K562 (cell line): ENCODE results near the gene HPCAL1. TPM values are rescaled to one million over a fixed set of nuclear protein-coding genes. Genes with fewer than 3 reads are reported as not detected.
A peak's percentile ranks its signal among the peaks of the same experiment; 100 is the strongest.

Source experiments
- ATAC-seq: fragments of 200-7000 bp; cut with Tn5 transposase; 3 replicates; pipeline ENCODE4 v1.9.1; 2020; ENCODE audit warnings: moderate library complexity
- BruUV-seq: library from RNA; stranded (reverse); fragments of 400-500 nt; replicated peaks from 2 replicates; lab custom pipeline; 2021; lab: Mats Ljungman, UMichigan
- CTCF ChIA-PET: fragments of 300-600 bp; formaldehyde crosslinking; extraction: SDS; loops from one replicate; lab custom pipeline; 2021; ENCODE audit warnings: low intra/inter-chr PET ratio; lab: Yijun Ruan, JAX
- POLR2A ChIA-PET: fragments of 300-600, 350-650 bp; sonication (Branson Sonifier 250); formaldehyde crosslinking; extraction: SDS; loops from one replicate; lab custom pipeline; 2021; ENCODE audit warnings: antibody characterized with exemption, inconsistent platforms; lab: Yijun Ruan, JAX
- DNase-seq, 4 experiments: peaks; one replicate each; pipeline versions ENCODE4 v3.0.0 to v3.0.0-alpha.2; 2011 to 2018; ENCODE audit warnings: low spot score in 3 of 4, mixed read lengths in 3 of 4; ENCODE audit errors: extremely low read depth in 1 of 4
- FAIRE-seq: peaks from 2 replicates; lab custom pipeline; 2011; peaks lifted over from hg19 to GRCh38; lab: Jason Lieb, UNC
- H2AFZ ChIP-seq: 2 replicates; pipeline ENCODE4 v1.6.0; 2011; ENCODE audit warnings: low read depth, low read length, control low read depth, inconsistent platforms
- H3K27ac ChIP-seq: fragments of 200-600 bp; 3 replicates; pipeline ENCODE4 v1.8.0; 2011; ENCODE audit warnings: low read depth, mild to moderate bottlenecking, control low read depth, inconsistent platforms, low read length, moderate library complexity, mixed read lengths; ENCODE audit errors: extremely low read depth
- H3K27me3 ChIP-seq, 2 experiments: fragments of 300-600 bp in 1 of 2; 2 replicates in 1 of 2; 3 replicates in 1 of 2; pipeline versions ENCODE4 v1.6.0 to v1.8.0; 2011; ENCODE audit warnings: inconsistent platforms in 2 of 2, low read length in 2 of 2, mild to moderate bottlenecking in 1 of 2, mixed read lengths in 1 of 2, moderate library complexity in 1 of 2; ENCODE audit not compliant: control insufficient read depth in 2 of 2, insufficient read depth in 2 of 2
- H3K36me3 ChIP-seq: fragments of 300-600 bp; 3 replicates; pipeline ENCODE4 v1.8.0; 2011; ENCODE audit warnings: mild to moderate bottlenecking, low read length, inconsistent platforms; ENCODE audit not compliant: control insufficient read depth, insufficient read depth
- H3K4me1 ChIP-seq, 2 experiments: fragments of 200-600 bp in 1 of 2; replicated peaks in 1 of 2; 2 replicates in 1 of 2; 3 replicates in 1 of 2; pipeline versions ENCODE4 v1.5.1 to v1.8.0; 2011; ENCODE audit warnings: inconsistent platforms in 2 of 2, low read length in 2 of 2, mild to moderate bottlenecking in 1 of 2, mixed read lengths in 1 of 2, moderate library complexity in 1 of 2; ENCODE audit not compliant: control insufficient read depth in 2 of 2, insufficient read depth in 2 of 2
- H3K4me2 ChIP-seq: 2 replicates; pipeline ENCODE4 v1.6.1; 2011; ENCODE audit warnings: low read length, control low read depth, inconsistent platforms, mixed read lengths; ENCODE audit not compliant: insufficient read depth
- H3K4me3 ChIP-seq: fragments of 200-600 bp; sonication (generic), shearing (Covaris generic); 2 replicates; pipeline ENCODE4 v1.5.1; 2016; ENCODE audit warnings: control low read depth, inconsistent platforms
- H3K79me2 ChIP-seq: fragments of 200-600 bp; 3 replicates; pipeline ENCODE4 v1.8.0; 2011; ENCODE audit warnings: low read length, inconsistent platforms; ENCODE audit not compliant: control insufficient read depth, insufficient read depth
- H3K9ac ChIP-seq, 2 experiments: 2 replicates each; pipeline versions ENCODE4 v1.6.0 to v1.6.1; 2011; ENCODE audit warnings: low read depth in 2 of 2, low read length in 2 of 2, control low read depth in 1 of 2, inconsistent platforms in 1 of 2, mild to moderate bottlenecking in 1 of 2, mixed read lengths in 1 of 2; ENCODE audit not compliant: insufficient read depth in 1 of 2
- H3K9me1 ChIP-seq: one replicate; pipeline ENCODE4 v1.6.0; 2011; ENCODE audit warnings: inconsistent platforms, mild to moderate bottlenecking, low read length, moderate library complexity; ENCODE audit not compliant: control insufficient read depth, insufficient read depth
- H3K9me3 ChIP-seq: replicated peaks from 2 replicates; pipeline ENCODE4 v1.5.1; 2011; ENCODE audit warnings: low read depth, low read length, inconsistent platforms; ENCODE audit not compliant: control insufficient read depth, insufficient read depth
- H4K20me1 ChIP-seq: replicated peaks from 2 replicates; pipeline ENCODE4 v1.6.1; 2011; ENCODE audit warnings: low read length, inconsistent platforms, mixed read lengths; ENCODE audit not compliant: control insufficient read depth, insufficient read depth
- ETS2 ChIP-seq: IDR thresholded peaks from 2 replicates; pipeline ENCODE4 v1.6.1; 2016; ENCODE audit warnings: borderline replicate concordance, missing genetic modification characterization, mild to moderate bottlenecking, moderate library complexity, missing compliant biosample characterization; ENCODE audit not compliant: poor library complexity, severe bottlenecking
- GTF2F1 ChIP-seq: IDR thresholded peaks from 2 replicates; pipeline ENCODE4 v1.6.1; 2011; ENCODE audit warnings: low read depth, low read length, improper control_type of control experiment
- MAZ ChIP-seq, 2 experiments: fragments of 450-650 bp in 1 of 2; sonication (generic) in 1 of 2; formaldehyde crosslinking; IDR thresholded peaks in 1 of 2; conservative IDR thresholded peaks in 1 of 2; 2 replicates each; pipeline versions ENCODE4 v1.4.0 to v1.5.0; 2020; ENCODE audit warnings: mild to moderate bottlenecking in 1 of 2, missing genetic modification reagents in 1 of 2
- NFE2 ChIP-seq: IDR thresholded peaks from 2 replicates; pipeline ENCODE4 v1.6.1; 2014; ENCODE audit warnings: antibody characterized with exemption, low read depth
- SIN3A ChIP-seq, 2 experiments: fragments of 150-350 bp in 1 of 2; IDR thresholded peaks; 2 replicates each; pipeline ENCODE4 v1.6.1; 2011 to 2016; ENCODE audit warnings: borderline replicate concordance in 2 of 2, low read depth in 2 of 2, low read length in 2 of 2, mild to moderate bottlenecking in 2 of 2, moderate library complexity in 2 of 2; ENCODE audit not compliant: control insufficient read depth in 1 of 2
- WGBS: fragments of 100-300 bp; shearing (Covaris generic); methylation state at CpG from one replicate; pipeline ENCODE4 v1.1.6; 2016; ENCODE audit warnings: low coverage, mixed read lengths; ENCODE audit not compliant: insufficient coverage; ENCODE audit errors: missing lambda C conversion rate; 5-methylcytosine and 5-hydroxymethylcytosine counted together
- in situ Hi-C: fragments of 300-500 bp; cut with MboI; formaldehyde crosslinking; loops from 4 replicates; pipeline ENCODE4 v1.15.0; 2018; ENCODE audit warnings: inconsistent platforms, mixed read lengths
- intact Hi-C: fragments of 100-400 bp; cut with micrococcal nuclease; formaldehyde crosslinking; loops from 2 replicates; pipeline ENCODE4 v1.14.2; 2022
- polyA plus RNA-seq, 8 experiments: library from polyadenylated mRNA; depleted of rRNA in 4 of 8; stranded (reverse) in 5 of 8; unstranded in 3 of 8; fragments of >200 nt; fragmentation: Nextera tagmentation in 2 of 8; fragmentation: Illumina TruSeq in 1 of 8; extraction: Ambion mirVana in 2 of 8; extraction: Trizol in 1 of 8; gene quantifications; 2 replicates each; pipeline versions ENCODE4 v1.2.1 to v1.2.3, GENCODE V29; 2011 to 2014; ENCODE audit warnings: inconsistent platforms in 1 of 8, missing spikeins in 1 of 8
- total RNA-seq, 7 experiments: library from RNA; depleted of rRNA in 6 of 7; stranded (reverse); fragments of >200 nt in 6 of 7; fragmentation: Illumina TruSeq in 2 of 7; extraction: Trizol in 2 of 7; gene quantifications; 2 replicates each; pipeline versions ENCODE4 v1.2.1 to v1.2.3, GENCODE V29; 2011 to 2021; ENCODE audit warnings: low replicate concordance in 1 of 7
- TF ChIP-seq, protein P1 (sequence below): fragments of 450-650 bp; formaldehyde crosslinking; IDR thresholded peaks from 2 replicates; pipeline ENCODE4 v1.4.0; 2020; ENCODE audit warnings: mild to moderate bottlenecking, moderate library complexity
- TF ChIP-seq, protein P2 (sequence below): fragments of 150-350 bp; IDR thresholded peaks from 2 replicates; pipeline ENCODE4 v1.6.1; 2014; ENCODE audit warnings: low read depth, mild to moderate bottlenecking, low read length, borderline replicate concordance

The HPCAL1 gene
- total and polyA plus RNA-seq, 9 of the 15 experiments (the other 6 are each of a cell fraction or from before 2014, with no cell fraction given), result 2.7 to 65.5 (median 23.9) TPM

DNA sequence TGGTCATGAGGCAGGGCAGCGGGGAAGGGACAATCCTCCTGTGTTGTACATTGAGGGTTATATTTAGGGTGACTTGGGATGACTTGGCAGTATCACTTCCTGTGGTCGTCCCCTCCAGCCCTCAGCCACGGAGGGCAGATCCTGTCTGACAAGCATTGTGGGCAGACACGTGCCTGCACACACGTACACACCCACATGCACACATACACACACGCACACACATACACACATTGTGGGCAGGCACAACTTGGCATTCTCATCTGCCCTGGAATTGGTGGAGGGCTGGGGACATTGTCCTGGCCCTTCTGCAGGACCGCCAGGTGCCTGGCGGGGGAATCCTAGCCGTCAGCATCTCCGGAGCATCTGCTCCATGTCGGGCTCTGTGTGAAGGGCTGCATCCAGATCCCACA is 97.9 kb downstream of the HPCAL1 start:
- Histone ChIP-seq H3K9me3 (0 out of 2 replicates have a peak, but pooled peaks cover 1% of the 10 kb centered on the region), H3K4me3 (no peak overlapping the region), H3K4me2 (no peak overlapping the region), H3K27ac (no peak overlapping the region; the same call in 2 of the 3 replicates), H3K27me3 (no peaks in the 10 kb centered on the region), H3K36me3 (peaks cover 23% of the 10 kb centered on the region; the same call in 2 of the 3 replicates), H3K9ac (peak overlapping the region in 1 of 2 experiments; percentile 81; a peak in 2 of 4 replicates), H3K79me2 (peaks cover 13% of the 10 kb centered on the region; the same call in 2 of the 3 replicates), H2AFZ (no peak overlapping the region), H3K4me1 (peaks cover 5 to 16% of the 10 kb centered on the region in 2 experiments; a peak in 4 of 5 replicates), H3K9me1 (peaks cover 8% of the 10 kb centered on the region), H4K20me1 (no peaks in the 10 kb centered on the region; the same call in 1 of the 2 replicates)
- CTCF ChIA-PET, result no interaction called here
- DNase-seq, result no peak
- POLR2A ChIA-PET, result interaction anchor here (0.6 kb wide), 1 partner anchor 24 kb away, joined by 5 read pairs; no protein-coding TSS in a partner anchor
- WGBS, result 48% methylated on average over 5 of the region's 11 CpGs
- no TSS peak for BruUV-seq
- intact Hi-C loops (no loop called here), in situ Hi-C loops (loop anchor here (25.0 kb wide), 1 partner anchor 138 kb away; no protein-coding TSS in a partner anchor)
- peak; percentile 47; the same call in 1 of the 3 replicates for ATAC-seq
- no peak for FAIRE-seq
- TF ChIP-seq ETS2 (tag) (no peak), MAZ (CRISPR knock-in tag; conservative IDR thresholded peaks at IDR 0.05 in 1 of 2, IDR thresholded peaks at IDR 0.05 in 1 of 2) (0 out of 4 replicates have a peak, but pooled peaks of 1 of the 2 experiments have one; percentile 25), NFE2 (peak; percentile 77), GTF2F1 (no peak), SIN3A (IDR thresholded peaks at IDR 0.05; ENCODE audit: borderline replicate concordance in 2 of 2, control insufficient read depth in 1 of 2, low read depth in 2 of 2, low read length in 2 of 2) (no peak)
- TF ChIP-seq, protein P1, sequence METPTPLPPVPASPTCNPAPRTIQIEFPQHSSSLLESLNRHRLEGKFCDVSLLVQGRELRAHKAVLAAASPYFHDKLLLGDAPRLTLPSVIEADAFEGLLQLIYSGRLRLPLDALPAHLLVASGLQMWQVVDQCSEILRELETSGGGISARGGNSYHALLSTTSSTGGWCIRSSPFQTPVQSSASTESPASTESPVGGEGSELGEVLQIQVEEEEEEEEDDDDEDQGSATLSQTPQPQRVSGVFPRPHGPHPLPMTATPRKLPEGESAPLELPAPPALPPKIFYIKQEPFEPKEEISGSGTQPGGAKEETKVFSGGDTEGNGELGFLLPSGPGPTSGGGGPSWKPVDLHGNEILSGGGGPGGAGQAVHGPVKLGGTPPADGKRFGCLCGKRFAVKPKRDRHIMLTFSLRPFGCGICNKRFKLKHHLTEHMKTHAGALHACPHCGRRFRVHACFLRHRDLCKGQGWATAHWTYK (CRISPR knock-in tag), result 0 out of 2 replicates have a peak, but pooled peaks have one; percentile 46
- TF ChIP-seq, protein P2, sequence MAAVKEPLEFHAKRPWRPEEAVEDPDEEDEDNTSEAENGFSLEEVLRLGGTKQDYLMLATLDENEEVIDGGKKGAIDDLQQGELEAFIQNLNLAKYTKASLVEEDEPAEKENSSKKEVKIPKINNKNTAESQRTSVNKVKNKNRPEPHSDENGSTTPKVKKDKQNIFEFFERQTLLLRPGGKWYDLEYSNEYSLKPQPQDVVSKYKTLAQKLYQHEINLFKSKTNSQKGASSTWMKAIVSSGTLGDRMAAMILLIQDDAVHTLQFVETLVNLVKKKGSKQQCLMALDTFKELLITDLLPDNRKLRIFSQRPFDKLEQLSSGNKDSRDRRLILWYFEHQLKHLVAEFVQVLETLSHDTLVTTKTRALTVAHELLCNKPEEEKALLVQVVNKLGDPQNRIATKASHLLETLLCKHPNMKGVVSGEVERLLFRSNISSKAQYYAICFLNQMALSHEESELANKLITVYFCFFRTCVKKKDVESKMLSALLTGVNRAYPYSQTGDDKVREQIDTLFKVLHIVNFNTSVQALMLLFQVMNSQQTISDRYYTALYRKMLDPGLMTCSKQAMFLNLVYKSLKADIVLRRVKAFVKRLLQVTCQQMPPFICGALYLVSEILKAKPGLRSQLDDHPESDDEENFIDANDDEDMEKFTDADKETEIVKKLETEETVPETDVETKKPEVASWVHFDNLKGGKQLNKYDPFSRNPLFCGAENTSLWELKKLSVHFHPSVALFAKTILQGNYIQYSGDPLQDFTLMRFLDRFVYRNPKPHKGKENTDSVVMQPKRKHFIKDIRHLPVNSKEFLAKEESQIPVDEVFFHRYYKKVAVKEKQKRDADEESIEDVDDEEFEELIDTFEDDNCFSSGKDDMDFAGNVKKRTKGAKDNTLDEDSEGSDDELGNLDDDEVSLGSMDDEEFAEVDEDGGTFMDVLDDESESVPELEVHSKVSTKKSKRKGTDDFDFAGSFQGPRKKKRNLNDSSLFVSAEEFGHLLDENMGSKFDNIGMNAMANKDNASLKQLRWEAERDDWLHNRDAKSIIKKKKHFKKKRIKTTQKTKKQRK, result no peak
